HepG2 (cell line): Measurements from ENCODE around the gene TFAM. TPM values are rescaled to one million over a fixed set of nuclear protein-coding genes. Genes with fewer than 3 reads are reported as not detected.
"Not testable (repeated sequence)": the region's sequence is repeated elsewhere in the genome, so short reads cannot be mapped to it uniquely, and the experiment has no call there.

Experiments
- ATAC-seq: fragments of 200-7000 bp; cut with Tn5 transposase; 3 replicates; pipeline ENCODE4 v1.9.1; 2020; ENCODE audit warnings: mild to moderate bottlenecking, moderate library complexity
- BruUV-seq: library from RNA; stranded (reverse); fragments of 400-500 nt; replicated peaks from 2 replicates; lab custom pipeline; 2021; lab: Mats Ljungman, UMichigan
- CTCF ChIA-PET: fragments of 300-600 bp; formaldehyde crosslinking; extraction: SDS; loops from one replicate; lab custom pipeline; 2021; ENCODE audit warnings: low total read pairs, inconsistent platforms, low intra/inter-chr PET ratio; lab: Yijun Ruan, JAX
- POLR2A ChIA-PET: fragments of 350-600 bp; sonication (Branson Sonifier 250); formaldehyde crosslinking; loops from one replicate; lab custom pipeline; 2020; ENCODE audit warnings: antibody characterized with exemption, inconsistent platforms; lab: Yijun Ruan, JAX
- DNase-seq: peaks from one replicate; pipeline ENCODE4 v3.0.0-alpha.2; 2015; ENCODE audit warnings: low spot score
- FAIRE-seq: peaks from 3 replicates; lab custom pipeline; 2011; peaks lifted over from hg19 to GRCh38; lab: Jason Lieb, UNC
- H2AFZ ChIP-seq: one replicate; pipeline ENCODE4 v1.6.1; 2011; ENCODE audit warnings: low read length, inconsistent platforms
- H3K27ac ChIP-seq: fragments of 300-600 bp; 3 replicates; pipeline ENCODE4 v1.8.0; 2011; ENCODE audit warnings: mixed run types, mild to moderate bottlenecking, mixed read lengths, low read length, inconsistent platforms; ENCODE audit not compliant: insufficient read depth; ENCODE audit errors: extremely low read length
- H3K27me3 ChIP-seq, 2 experiments: fragments of 200-600 bp in 1 of 2; 2 replicates in 1 of 2; 3 replicates in 1 of 2; pipeline versions ENCODE4 v1.6.0 to v1.8.0; 2011; ENCODE audit warnings: low read length in 2 of 2, mild to moderate bottlenecking in 2 of 2, moderate library complexity in 2 of 2, inconsistent platforms in 1 of 2; ENCODE audit not compliant: insufficient read depth in 2 of 2, control insufficient read depth in 1 of 2
- H3K36me3 ChIP-seq, 2 experiments: fragments of 200-600 bp in 1 of 2; replicated peaks in 1 of 2; 2 replicates in 1 of 2; 3 replicates in 1 of 2; pipeline versions ENCODE4 v1.5.1 to v1.8.0; 2011; ENCODE audit warnings: low read length in 2 of 2, inconsistent platforms in 1 of 2; ENCODE audit not compliant: insufficient read depth in 2 of 2, control insufficient read depth in 1 of 2
- H3K4me1 ChIP-seq: 2 replicates; pipeline ENCODE4 v1.5.1; 2012; ENCODE audit warnings: low read length, inconsistent platforms; ENCODE audit not compliant: insufficient read depth
- H3K4me2 ChIP-seq: 2 replicates; pipeline ENCODE4 v1.6.0; 2011; ENCODE audit warnings: low read depth, low read length, inconsistent platforms
- H3K4me3 ChIP-seq, 3 experiments: fragments of 200-600 bp in 1 of 3; sonication (generic), shearing (Covaris generic) in 1 of 3; replicated peaks in 1 of 3; 2 replicates each; pipeline ENCODE4 v1.5.1; 2011 to 2016; ENCODE audit warnings: low read length in 3 of 3, inconsistent platforms in 2 of 3, low read depth in 2 of 3, mild to moderate bottlenecking in 2 of 3, control low read depth in 1 of 3, mixed read lengths in 1 of 3; ENCODE audit not compliant: insufficient read depth in 1 of 3
- H3K79me2 ChIP-seq: one replicate; pipeline ENCODE4 v1.6.1; 2011; ENCODE audit warnings: low read length, inconsistent platforms; ENCODE audit not compliant: insufficient read depth
- H3K9ac ChIP-seq: 2 replicates; pipeline ENCODE4 v1.6.0; 2011; ENCODE audit warnings: mild to moderate bottlenecking, low read depth, low read length, inconsistent platforms; ENCODE audit not compliant: insufficient read depth
- H3K9me3 ChIP-seq: 2 replicates; pipeline ENCODE4 v1.5.1; 2012; ENCODE audit warnings: mild to moderate bottlenecking, low read length
- H4K20me1 ChIP-seq: 2 replicates; pipeline ENCODE4 v1.6.0; 2011; ENCODE audit warnings: inconsistent platforms, mild to moderate bottlenecking, low read length, moderate library complexity; ENCODE audit not compliant: insufficient read depth
- CEBPB ChIP-seq: IDR thresholded peaks from 2 replicates; pipeline ENCODE4 v1.6.1; 2011; ENCODE audit warnings: low read depth, low read length, improper control_type of control experiment, borderline replicate concordance
- GFI1 ChIP-seq: sonication (generic); formaldehyde crosslinking; IDR thresholded peaks from 2 replicates; pipeline ENCODE4 v1.5.0; 2020; ENCODE audit warnings: missing genetic modification reagents, mild to moderate bottlenecking, borderline replicate concordance
- GTF2F1 ChIP-seq: fragments of 150-350 bp; IDR thresholded peaks from 2 replicates; pipeline ENCODE4 v1.6.1; 2014; ENCODE audit warnings: low read length
- HNF4G ChIP-seq, 2 experiments: sonication (generic) in 1 of 2; formaldehyde crosslinking in 1 of 2; IDR thresholded peaks; 2 replicates each; pipeline versions ENCODE4 v1.4.0 to v1.6.1; 2011 to 2020; ENCODE audit warnings: borderline replicate concordance in 2 of 2, low read depth in 2 of 2, mild to moderate bottlenecking in 2 of 2, low read length in 1 of 2, missing genetic modification reagents in 1 of 2, moderate library complexity in 1 of 2
- HOXA9 ChIP-seq: sonication (generic); formaldehyde crosslinking; IDR thresholded peaks from 2 replicates; pipeline ENCODE4 v1.8.1; 2022; ENCODE audit warnings: missing genetic modification reagents, mild to moderate bottlenecking, moderate library complexity, borderline replicate concordance
- KDM6A ChIP-seq: IDR thresholded peaks from 2 replicates; pipeline ENCODE4 v1.6.1; 2016; ENCODE audit warnings: low read depth
- RAD21 ChIP-seq: fragments of 450-650 bp; formaldehyde crosslinking; IDR thresholded peaks from 2 replicates; pipeline ENCODE4 v1.5.0; 2020; ENCODE audit warnings: mild to moderate bottlenecking
- SNRNP70 ChIP-seq: fragments of 200-400 bp; formaldehyde crosslinking; IDR thresholded peaks from 2 replicates; pipeline ENCODE4 v1.6.1; 2017; ENCODE audit warnings: mild to moderate bottlenecking, low read depth, low read length, moderate library complexity
- SOX5 ChIP-seq: IDR thresholded peaks from 2 replicates; pipeline ENCODE4 v1.6.1; 2016; ENCODE audit warnings: borderline replicate concordance
- ZNF205 ChIP-seq: IDR thresholded peaks from 2 replicates; pipeline ENCODE4 v1.6.1; 2018; ENCODE audit warnings: missing biosample characterization, missing genetic modification reagents
- ZNF225 ChIP-seq: sonication (generic); formaldehyde crosslinking; IDR thresholded peaks from 2 replicates; pipeline ENCODE4 v1.4.0; 2020; ENCODE audit warnings: mild to moderate bottlenecking, missing genetic modification reagents
- ZNF703 ChIP-seq: sonication (generic); formaldehyde crosslinking; IDR thresholded peaks from 2 replicates; pipeline ENCODE4 v1.5.1; 2020; ENCODE audit warnings: missing genetic modification reagents, mild to moderate bottlenecking, moderate library complexity, borderline replicate concordance
- WGBS: methylation state at CpG from one replicate; pipeline ENCODE4 v1.1.6; 2017; ENCODE audit warnings: low lambda C conversion rate; 5-methylcytosine and 5-hydroxymethylcytosine counted together
- in situ Hi-C: cut with HindIII; loops from 2 replicates; pipeline ENCODE4 v1.10.0; 2017; ENCODE audit warnings: low pct_unique_long_range_greater_than_20kb; ENCODE audit not compliant: extremely low pct_ligation_motif_present
- intact Hi-C: fragments of 100-400 bp; cut with micrococcal nuclease; formaldehyde crosslinking; loops from one replicate; pipeline ENCODE4 v1.10.0; 2022; ENCODE audit not compliant: unreplicated experiment
- polyA plus RNA-seq, 8 experiments: library from polyadenylated mRNA; depleted of rRNA in 3 of 8; stranded (reverse) in 7 of 8; unstranded in 1 of 8; fragments of >200 nt; fragmentation: Illumina TruSeq in 4 of 8; extraction: Trizol in 4 of 8; gene quantifications; 2 replicates each; pipeline versions ENCODE4 v1.2.1 to v1.2.3, GENCODE V29; 2011 to 2016; ENCODE audit warnings: low read depth in 4 of 8, missing spikeins in 1 of 8, mixed read lengths in 1 of 8; ENCODE audit not compliant: insufficient read depth in 1 of 8
- total RNA-seq, 5 experiments: library from RNA; depleted of rRNA; stranded (reverse); fragments of >200 nt; fragmentation: Illumina TruSeq; extraction: Trizol; gene quantifications; 2 replicates each; pipeline ENCODE4 v1.2.3, GENCODE V29; 2016; ENCODE audit warnings: low read depth in 1 of 5
- TF ChIP-seq, protein P1 (sequence below): sonication (generic); formaldehyde crosslinking; IDR thresholded peaks from 2 replicates; pipeline ENCODE4 v1.8.1; 2023; ENCODE audit warnings: missing genetic modification reagents, mild to moderate bottlenecking, borderline replicate concordance
- TF ChIP-seq, protein P2 (sequence below): sonication (generic); formaldehyde crosslinking; IDR thresholded peaks from 2 replicates; pipeline ENCODE4 v1.4.0; 2020; ENCODE audit warnings: missing genetic modification reagents
- TF ChIP-seq, protein P3 (sequence below): sonication (generic); formaldehyde crosslinking; IDR thresholded peaks from 2 replicates; pipeline ENCODE4 v1.5.0; 2020; ENCODE audit warnings: missing genetic modification reagents, mild to moderate bottlenecking, borderline replicate concordance

Gene TFAM
- total and polyA plus RNA-seq, 2 of the 13 experiments (the other 11 are each of a cell fraction or from before 2014, with no cell fraction given) = 18.4 to 125 TPM

DNA sequence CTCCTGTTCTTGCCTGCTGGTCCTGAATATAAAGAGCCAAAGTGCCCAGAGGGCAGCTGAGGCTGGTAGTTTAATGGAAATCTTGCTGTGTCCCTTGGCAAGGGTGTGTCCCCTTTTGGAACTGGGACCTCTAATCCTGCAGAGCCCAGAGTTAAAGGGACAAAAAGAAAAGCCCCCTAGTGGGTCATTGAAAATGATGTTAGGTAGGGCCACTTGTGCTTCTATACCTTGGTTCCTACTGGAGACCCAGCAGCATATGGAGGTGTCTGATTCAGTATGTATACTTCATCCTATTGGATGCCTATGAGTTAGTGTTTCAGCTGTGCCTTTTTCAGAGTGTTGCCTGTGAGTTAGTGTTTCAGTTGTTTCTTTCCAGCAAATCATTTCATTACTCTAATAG is 30.5 kb downstream of the TFAM start (continued):
- TF ChIP-seq GFI1 (CRISPR knock-in tag) = no peak

DNA sequence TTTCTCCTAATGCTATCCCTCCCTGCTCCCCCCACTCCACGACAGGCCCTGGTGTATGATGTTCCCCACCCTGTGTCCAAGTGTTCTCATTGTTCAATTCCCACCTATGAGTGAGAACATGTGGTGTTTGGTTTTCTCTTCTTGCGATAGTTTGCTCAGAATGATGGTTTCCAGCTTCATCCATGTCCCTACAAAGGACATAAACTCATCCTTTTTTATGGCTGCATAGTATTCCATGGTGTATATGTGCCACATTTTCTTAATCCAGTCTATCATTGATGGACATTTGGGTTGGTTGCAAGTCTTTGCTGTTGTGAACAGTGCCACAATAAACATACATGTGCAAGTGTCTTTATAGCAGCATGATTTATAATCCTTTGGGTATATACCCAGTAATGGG is 32.7 kb downstream of the TFAM start:
- H3K27me3 ChIP-seq, H3K9me3 ChIP-seq, CTCF ChIA-PET, H2AFZ ChIP-seq, H3K36me3 ChIP-seq, H3K9ac ChIP-seq, BruUV-seq, POLR2A ChIA-PET, DNase-seq, intact Hi-C loops, H3K27ac ChIP-seq, H3K4me2 ChIP-seq, H3K4me1 ChIP-seq, ATAC-seq, FAIRE-seq, H4K20me1 ChIP-seq, H3K4me3 ChIP-seq, H3K79me2 ChIP-seq: not testable (repeated sequence)
- in situ Hi-C loops = loop anchor here (10.0 kb wide), 2 partner anchors 97 to 227 kb away; partner anchors contain the start of gene BICC1
- WGBS = 4% methylated on average over 2 of the region's 2 CpGs

DNA sequence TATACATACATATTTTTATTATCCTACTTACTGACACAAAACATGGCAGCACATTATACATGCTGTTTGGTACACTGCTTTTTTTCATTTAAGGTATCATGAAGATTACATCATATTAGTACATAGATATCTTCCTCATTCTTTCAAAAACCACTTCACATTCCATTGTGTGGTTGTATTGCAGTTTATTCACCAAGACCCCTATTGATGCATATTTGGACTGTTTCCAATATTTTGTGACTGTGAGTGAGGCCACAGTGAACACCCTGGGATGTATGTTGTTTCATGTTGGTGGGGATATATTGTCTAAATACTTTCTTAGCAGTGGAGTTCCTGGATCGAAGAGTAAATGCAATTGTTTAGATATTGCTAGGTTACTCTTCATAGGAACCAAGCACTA is 39.0 kb downstream of the TFAM start:
- no peaks in the 10 kb centered on the region for H3K36me3 ChIP-seq
- 0% methylated on average over 1 of the region's 1 CpG for WGBS
- no peak overlapping the region for H3K4me3 ChIP-seq
- H3K79me2 ChIP-seq = no peaks in the 10 kb centered on the region
- no peaks in the 10 kb centered on the region for H3K27me3 ChIP-seq
- ChIA-PET CTCF (no interaction called here), POLR2A (no interaction called here)
- BruUV-seq = no TSS peak
- DNase-seq = no peak
- FAIRE-seq = no peak
- no peak overlapping the region for H3K9ac ChIP-seq
- no peaks in the 10 kb centered on the region for H3K4me1 ChIP-seq
- no peak for ATAC-seq
- peaks cover 13% of the 10 kb centered on the region; the same call in 1 of the 2 replicates for H3K9me3 ChIP-seq
- H3K4me2 ChIP-seq = no peak overlapping the region
- no peaks in the 10 kb centered on the region for H4K20me1 ChIP-seq
- H3K27ac ChIP-seq = no peak overlapping the region
- in situ Hi-C loops (no loop called here), intact Hi-C loops (no loop called here)
- H2AFZ ChIP-seq = no peak overlapping the region
- TF ChIP-seq HNF4G (IDR thresholded peaks at IDR 0.05; ENCODE audit: borderline replicate concordance, low read depth, low read length) (no peak), HNF4G (CRISPR knock-in tag; IDR thresholded peaks at IDR 0.05; ENCODE audit: borderline replicate concordance, low read depth) (no peak), ZNF205 (no peak), KDM6A (CRISPR knock-in tag) (no peak), SOX5 (no peak), GTF2F1 (no peak), ZNF225 (CRISPR knock-in tag) (no peak), CEBPB (no peak), RAD21 (CRISPR knock-in tag) (no peak), ZNF703 (no peak), HOXA9 (no peak), SNRNP70 (no peak)
- TF ChIP-seq, protein P1, sequence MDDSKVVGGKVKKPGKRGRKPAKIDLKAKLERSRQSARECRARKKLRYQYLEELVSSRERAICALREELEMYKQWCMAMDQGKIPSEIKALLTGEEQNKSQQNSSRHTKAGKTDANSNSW (CRISPR knock-in tag) = no peak
- TF ChIP-seq, protein P2, sequence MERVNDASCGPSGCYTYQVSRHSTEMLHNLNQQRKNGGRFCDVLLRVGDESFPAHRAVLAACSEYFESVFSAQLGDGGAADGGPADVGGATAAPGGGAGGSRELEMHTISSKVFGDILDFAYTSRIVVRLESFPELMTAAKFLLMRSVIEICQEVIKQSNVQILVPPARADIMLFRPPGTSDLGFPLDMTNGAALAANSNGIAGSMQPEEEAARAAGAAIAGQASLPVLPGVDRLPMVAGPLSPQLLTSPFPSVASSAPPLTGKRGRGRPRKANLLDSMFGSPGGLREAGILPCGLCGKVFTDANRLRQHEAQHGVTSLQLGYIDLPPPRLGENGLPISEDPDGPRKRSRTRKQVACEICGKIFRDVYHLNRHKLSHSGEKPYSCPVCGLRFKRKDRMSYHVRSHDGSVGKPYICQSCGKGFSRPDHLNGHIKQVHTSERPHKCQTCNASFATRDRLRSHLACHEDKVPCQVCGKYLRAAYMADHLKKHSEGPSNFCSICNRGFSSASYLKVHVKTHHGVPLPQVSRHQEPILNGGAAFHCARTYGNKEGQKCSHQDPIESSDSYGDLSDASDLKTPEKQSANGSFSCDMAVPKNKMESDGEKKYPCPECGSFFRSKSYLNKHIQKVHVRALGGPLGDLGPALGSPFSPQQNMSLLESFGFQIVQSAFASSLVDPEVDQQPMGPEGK (CRISPR knock-in tag) = no peak
- TF ChIP-seq, protein P3, sequence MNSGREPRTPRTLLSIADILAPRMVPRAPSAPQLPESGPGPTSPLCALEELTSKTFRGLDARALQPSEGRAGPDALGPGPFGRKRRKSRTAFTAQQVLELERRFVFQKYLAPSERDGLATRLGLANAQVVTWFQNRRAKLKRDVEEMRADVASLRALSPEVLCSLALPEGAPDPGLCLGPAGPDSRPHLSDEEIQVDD (CRISPR knock-in tag) = no peak
